DLD1 (cell line): ENCODE results near the gene ANGPTL8.

Source experiments
- in situ Hi-C: cut with HindIII; loops from 2 replicates; pipeline ENCODE4 v1.10.0; 2017; ENCODE audit warnings: low sequenced_read_pairs

ANGPTL8 gene

GRCh38 chr19:11203194-11204075 is 36.0 kb upstream of the ANGPTL8 start:
- in situ Hi-C loops: no loop called here

GRCh38 chr19:11204076-11204602 is 35.3 kb upstream of the ANGPTL8 start:
- in situ Hi-C loops: no loop called here

- in situ Hi-C loops: no loop called here
Observed at GRCh38 chr19:11204943-11205349, 34.5 kb upstream of the ANGPTL8 start.

- in situ Hi-C loops: no loop called here
Observed at GRCh38 chr19:11205939-11206570, 33.4 kb upstream of the ANGPTL8 start.

- in situ Hi-C loops: no loop called here
Observed at GRCh38 chr19:11208561-11209471, 30.6 kb upstream of the ANGPTL8 start.

- in situ Hi-C loops: no loop called here
Observed at GRCh38 chr19:11209839-11210655, 29.4 kb upstream of the ANGPTL8 start.

GRCh38 chr19:11210656-11210928 is 28.8 kb upstream of the ANGPTL8 start:
- in situ Hi-C loops: no loop called here

GRCh38 chr19:11214387-11214786 is 25.0 kb upstream of the ANGPTL8 start:
- in situ Hi-C loops: no loop called here

- in situ Hi-C loops: no loop called here
Observed at GRCh38 chr19:11221082-11221598, 18.3 kb upstream of the ANGPTL8 start.

GRCh38 chr19:11223200-11223599 is 16.2 kb upstream of the ANGPTL8 start:
- in situ Hi-C loops: no loop called here

GRCh38 chr19:11224429-11224828 is 15.0 kb upstream of the ANGPTL8 start:
- in situ Hi-C loops: no loop called here

GRCh38 chr19:11225172-11225571 is 14.2 kb upstream of the ANGPTL8 start:
- in situ Hi-C loops: no loop called here

- in situ Hi-C loops: no loop called here
Observed at GRCh38 chr19:11225815-11226214, 13.6 kb upstream of the ANGPTL8 start.

- in situ Hi-C loops: no loop called here
Observed at GRCh38 chr19:11226716-11227166, 12.7 kb upstream of the ANGPTL8 start.

- in situ Hi-C loops: no loop called here
Observed at GRCh38 chr19:11227195-11227886, 12.1 kb upstream of the ANGPTL8 start.

- in situ Hi-C loops: no loop called here
Observed at GRCh38 chr19:11230621-11231386, 8.6 kb upstream of the ANGPTL8 start.

GRCh38 chr19:11232555-11232954 is 6.9 kb upstream of the ANGPTL8 start:
- in situ Hi-C loops: no loop called here

- in situ Hi-C loops: no loop called here
Observed at GRCh38 chr19:11233073-11233472, 6.3 kb upstream of the ANGPTL8 start.
